Spleen (tissue), 11 donors: ENCODE measurements around the gene ARL6IP6. TPM values are rescaled to one million over a fixed set of nuclear protein-coding genes. Genes with fewer than 3 reads are reported as not detected.

Experiments
- DNase-seq: peaks from one replicate; pipeline ENCODE4 v3.0.0-alpha.2; 2020
- H3K27ac ChIP-seq, 8 donors: fragments of 200-600 bp; sonication (generic) in 7 of 8; 1 replicate in 4 of 8; 2 replicates in 4 of 8; pipeline versions ENCODE4 v1.5.0 to v1.8.0; 2016 to 2021; ENCODE audit warnings: inconsistent platforms in 4 of 8, mild to moderate bottlenecking in 4 of 8, moderate library complexity in 1 of 8
- H3K27me3 ChIP-seq, 7 donors: fragments of 200-600 bp; sonication (generic) in 6 of 7; replicated peaks in 1 of 7; 1 replicate in 4 of 7; 2 replicates in 3 of 7; pipeline versions ENCODE4 v1.5.0 to v1.8.0; 2016 to 2021; ENCODE audit warnings: inconsistent platforms in 3 of 7, mild to moderate bottlenecking in 1 of 7
- H3K36me3 ChIP-seq, 6 donors: fragments of 200-600 bp; sonication (generic) in 5 of 6; 1 replicate in 4 of 6; 2 replicates in 2 of 6; pipeline versions ENCODE4 v1.5.0 to v1.8.0; 2016 to 2021; ENCODE audit warnings: inconsistent platforms in 2 of 6
- H3K4me1 ChIP-seq, 6 donors: fragments of 200-600 bp; sonication (generic) in 5 of 6; 1 replicate in 3 of 6; 2 replicates in 3 of 6; pipeline versions ENCODE4 v1.5.0 to v1.8.0; 2016 to 2021; ENCODE audit warnings: inconsistent platforms in 3 of 6
- H3K4me3 ChIP-seq, 8 donors: fragments of 200-600 bp; sonication (generic) in 7 of 8; 1 replicate in 4 of 8; 2 replicates in 4 of 8; pipeline versions ENCODE4 v1.5.0 to v1.8.0; 2016 to 2021; ENCODE audit warnings: inconsistent platforms in 4 of 8, mild to moderate bottlenecking in 4 of 8, moderate library complexity in 2 of 8
- H3K9me3 ChIP-seq, 8 donors: fragments of 200-600 bp; sonication (generic) in 7 of 8; 1 replicate in 4 of 8; 2 replicates in 4 of 8; pipeline versions ENCODE4 v1.5.0 to v1.8.0; 2016 to 2021; ENCODE audit warnings: inconsistent platforms in 4 of 8
- CTCF ChIP-seq, 11 experiments: fragments of 200-600 bp in 7 of 11; fragments of 450-650 bp in 4 of 11; sonication (generic) in 4 of 11; IDR thresholded peaks in 8 of 11; conservative IDR thresholded peaks in 3 of 11; 1 replicate in 7 of 11; 2 replicates in 4 of 11; pipeline versions ENCODE4 v1.4.0 to v1.8.0; 2016 to 2021; ENCODE audit warnings: antibody characterized with exemption in 11 of 11, inconsistent platforms in 4 of 11, mild to moderate bottlenecking in 1 of 11
- POLR2A ChIP-seq, 3 donors: fragments of 450-650 bp; IDR thresholded peaks; one replicate each; pipeline ENCODE4 v1.5.1; 2017; ENCODE audit warnings: antibody characterized with exemption in 3 of 3, mild to moderate bottlenecking in 1 of 3
- POLR2AphosphoS5 ChIP-seq, 3 donors: sonication (generic); formaldehyde crosslinking; IDR thresholded peaks; one replicate each; pipeline ENCODE4 v1.5.1; 2017; ENCODE audit warnings: antibody characterized with exemption in 3 of 3
- WGBS, 5 donors: extraction: QIAGEN DNeasy Blood & Tissue Kit in 3 of 5; methylation state at CpG; one replicate each; pipeline versions ENCODE4 v1.1.5 to v1.1.7; 2013 to 2018; 5-methylcytosine and 5-hydroxymethylcytosine counted together
- intact Hi-C: fragments of 100-400 bp; cut with DNase I; formaldehyde crosslinking; loops from one replicate; pipeline ENCODE4 v1.15.0; 2023; ENCODE audit warnings: low total_unique reads
- polyA plus RNA-seq, 3 donors: library from polyadenylated mRNA; stranded (reverse); fragments of 200-250 nt; gene quantifications; one replicate each; pipeline ENCODE4 v1.2.1, GENCODE V29; 2013
- total RNA-seq, 7 donors: library from RNA; depleted of rRNA in 3 of 7; stranded (reverse); fragments of >200 nt in 3 of 7; fragmentation: NEBNext Ultra II Directional in 4 of 7; extraction: Animal tissue kit (Norgen Biotek cat#: 25700) in 4 of 7; gene quantifications; one replicate each; pipeline versions ENCODE4 v1.1.0 to v1.2.1, GENCODE V29; 2016 to 2021
- donor health status: healthy with polysubstance abuse.
- donor health status: DM: no; HTN: no; CAD: no; lungs with moderate emphysema.
- donor health status: DM: no; HTN: no; CAD: no.
- donor health status: Bipolar disorder and iron deficiency.
- donor health status: healthy.
- donor health status: DM: no; HTN: no; CAD: no.
- donor health status: DM: yes; HTN: yes; CAD: no.

ARL6IP6 gene
- total and polyA plus RNA-seq, 10 donors = 12.1 to 21.5 (median 16.7) TPM

GRCh38 chr2:152682663-152683062, 35.8 kb upstream of the ARL6IP6 start:
- no peak for TF ChIP-seq POLR2A (IDR thresholded peaks at IDR 0.05)
- peak in 1 of 3 donors; percentile 23 for TF ChIP-seq POLR2AphosphoS5 (IDR thresholded peaks at IDR 0.05)
- no peak for TF ChIP-seq CTCF (IDR thresholded peaks at IDR 0.05 in 8 of 11, conservative IDR thresholded peaks at IDR 0.05 in 3 of 11)
- DNase-seq = no peak

GRCh38 chr2:152683400-152683799, 35.0 kb upstream of the ARL6IP6 start:
- TF ChIP-seq POLR2A (IDR thresholded peaks at IDR 0.05) (no peak), CTCF (IDR thresholded peaks at IDR 0.05 in 8 of 11, conservative IDR thresholded peaks at IDR 0.05 in 3 of 11) (no peak), POLR2AphosphoS5 (IDR thresholded peaks at IDR 0.05) (no peak)
- Histone ChIP-seq H3K4me3 (no peak overlapping the region), H3K27me3 (no peaks in the 10 kb centered on the region), H3K36me3 (peaks cover 0 to 56% (median 35%) of the 10 kb centered on the region in 6 donors), H3K4me1 (peaks cover 0 to 12% (median 0%) of the 10 kb centered on the region in 6 donors), H3K9me3 (no peaks in the 10 kb centered on the region), H3K27ac (no peak overlapping the region)
- intact Hi-C loops = no loop called here
- DNase-seq = no peak

More at GRCh38 chr2:152682663-152683062, 35.8 kb upstream of the ARL6IP6 start:
- H3K4me3 ChIP-seq = no peak overlapping the region
- H3K36me3 ChIP-seq = peaks cover 0 to 56% (median 36%) of the 10 kb centered on the region in 6 donors
- 95 to 97% (median 95%) methylated on average over 7 to 9 of the region's 9 CpGs for WGBS, 5 donors
- H3K27ac ChIP-seq = no peak overlapping the region
- H3K9me3 ChIP-seq = no peaks in the 10 kb centered on the region
- intact Hi-C loops = no loop called here
- no peaks in the 10 kb centered on the region for H3K27me3 ChIP-seq
- H3K4me1 ChIP-seq = peaks cover 0 to 12% (median 0%) of the 10 kb centered on the region in 6 donors

- intact Hi-C loops = no loop called here
- TF ChIP-seq POLR2AphosphoS5 (IDR thresholded peaks at IDR 0.05) (no peak), POLR2A (IDR thresholded peaks at IDR 0.05) (no peak)
Measured at GRCh38 chr2:152686321-152686720, 32.1 kb upstream of the ARL6IP6 start.

GRCh38 chr2:152693033-152693432, 25.4 kb upstream of the ARL6IP6 start:
- H3K36me3 ChIP-seq = peaks cover 0 to 60% (median 10%) of the 10 kb centered on the region in 6 donors
- no peak for TF ChIP-seq CTCF (IDR thresholded peaks at IDR 0.05 in 8 of 11, conservative IDR thresholded peaks at IDR 0.05 in 3 of 11)
- no peak for TF ChIP-seq POLR2AphosphoS5 (IDR thresholded peaks at IDR 0.05)
- TF ChIP-seq POLR2A (IDR thresholded peaks at IDR 0.05) = no peak
- H3K27me3 ChIP-seq = no peaks in the 10 kb centered on the region
- DNase-seq = no peak
- no peak overlapping the region for H3K4me3 ChIP-seq
- no peaks in the 10 kb centered on the region for H3K9me3 ChIP-seq
- H3K4me1 ChIP-seq = peaks cover 0 to 52% (median 22%) of the 10 kb centered on the region in 6 donors
- WGBS, 5 donors = 66 to 87% (median 80%) methylated on average over 4 of the region's 4 CpGs
- intact Hi-C loops = no loop called here
- peak overlapping the region in 1 of 8 donors; percentile 75 for H3K27ac ChIP-seq

More at GRCh38 chr2:152686321-152686720, 32.1 kb upstream of the ARL6IP6 start:
- DNase-seq = no peak
- Histone ChIP-seq H3K4me1 (peaks cover 0 to 12% (median 0%) of the 10 kb centered on the region in 6 donors), H3K36me3 (peaks cover 0 to 52% (median 7%) of the 10 kb centered on the region in 6 donors), H3K27me3 (no peaks in the 10 kb centered on the region), H3K4me3 (no peak overlapping the region), H3K27ac (no peak overlapping the region), H3K9me3 (no peaks in the 10 kb centered on the region)
